HG03432 (cell line): ENCODE measurements around the gene ZNF763.
"Not testable (repeated sequence)": the region's sequence is repeated elsewhere in the genome, so short reads cannot be mapped to it uniquely, and the experiment has no call there.

Experiments used
- ATAC-seq: cut with Tn5 transposase; IDR thresholded peaks from one replicate; pipeline ENCODE4 v1.9.1; 2021; ENCODE audit warnings: mild to moderate bottlenecking, moderate library complexity; ENCODE audit not compliant: unreplicated experiment

Gene ZNF763

GRCh38 chr19:11964858-11965645 lies at the start of gene ZNF763:
Gene ZNF763, plus strand, starts transcription at chr19:11965040. Its CDS starts 169 bp downstream, at chr19:11965209.
- ATAC-seq, result peak; percentile 84

DNA sequence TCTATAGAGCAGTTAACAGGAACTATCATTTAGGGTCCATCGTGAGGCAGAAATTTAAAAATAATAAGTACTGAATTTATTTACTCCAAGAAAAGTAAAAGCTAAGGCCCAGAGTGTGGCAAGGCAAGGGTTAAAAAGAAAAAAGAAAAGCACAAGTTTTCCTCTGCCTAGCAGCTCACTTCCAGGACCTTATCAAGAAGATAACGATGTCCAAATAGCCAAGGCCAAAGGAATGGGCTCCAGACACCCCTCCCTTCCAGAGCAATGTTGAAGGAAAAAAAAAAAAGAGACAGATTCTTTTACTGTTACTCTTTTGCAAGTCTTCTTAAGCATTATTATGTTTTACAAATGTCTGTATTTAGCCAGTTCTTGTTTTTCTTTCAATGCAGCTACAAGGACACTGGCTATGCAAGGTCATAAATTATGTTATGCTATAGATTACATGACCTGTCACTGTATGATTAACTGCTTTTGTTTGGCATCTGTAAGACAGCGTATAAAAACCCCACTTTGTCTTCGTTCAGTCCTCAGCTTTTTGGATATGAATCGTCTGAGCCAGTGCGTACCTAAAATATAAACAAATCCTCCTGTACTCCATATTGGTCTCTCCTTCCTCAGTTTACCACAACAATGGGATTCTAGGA lies 42.9 kb upstream of the ZNF763 start:
- ATAC-seq, result no peak

GRCh38 chr19:11924886-11925650 lies 39.8 kb upstream of the ZNF763 start, which contains the start of gene ZNF700:
Gene ZNF700, plus strand, starts transcription at chr19:11925107. Its CDS starts 104 bp downstream, at chr19:11925211.
- ATAC-seq, result peak; percentile 81

- ATAC-seq, result not testable (repeated sequence)
Observed at GRCh38 chr19:11925651-11926187, 39.1 kb upstream of the ZNF763 start.

DNA sequence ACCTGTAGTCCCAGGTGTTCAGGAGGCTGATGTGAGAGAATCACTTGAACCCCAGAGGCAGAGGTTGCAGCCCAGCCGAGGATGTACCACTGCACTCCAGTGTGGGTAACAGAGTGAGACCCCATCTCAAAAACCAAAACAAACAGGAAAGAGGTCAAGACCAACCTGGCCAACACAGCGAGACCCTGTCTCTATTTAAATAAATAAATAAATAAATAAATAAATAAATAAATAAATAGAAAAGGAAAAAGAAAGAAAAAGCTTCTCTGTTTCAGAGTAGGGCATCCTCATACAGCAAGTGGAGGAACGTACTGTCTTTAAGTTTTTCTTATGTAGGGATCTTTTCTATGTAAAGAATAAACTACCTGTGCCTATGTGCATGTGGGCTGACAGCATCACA lies 37.6 kb upstream of the ZNF763 start:
- ATAC-seq, result no peak

DNA sequence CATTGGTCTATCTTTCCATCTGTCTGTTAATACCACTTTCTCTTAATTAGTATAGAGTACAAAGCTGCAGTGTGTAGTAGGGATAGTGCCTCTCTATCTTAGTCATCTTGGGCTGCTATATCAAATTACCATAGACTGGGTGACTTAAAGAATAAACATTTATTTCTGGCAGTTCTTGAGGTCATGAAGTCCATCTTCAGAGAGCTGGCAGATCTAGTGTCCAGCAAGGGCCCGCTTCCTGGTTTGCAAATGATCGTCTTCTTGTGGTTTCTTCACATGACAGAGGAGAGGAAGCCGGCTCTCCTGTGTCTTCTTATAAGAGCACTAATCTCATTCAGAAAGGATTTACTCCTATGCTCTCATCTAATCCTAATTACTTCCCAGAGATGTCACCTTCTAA lies 33.8 kb upstream of the ZNF763 start:
- no peak for ATAC-seq

DNA sequence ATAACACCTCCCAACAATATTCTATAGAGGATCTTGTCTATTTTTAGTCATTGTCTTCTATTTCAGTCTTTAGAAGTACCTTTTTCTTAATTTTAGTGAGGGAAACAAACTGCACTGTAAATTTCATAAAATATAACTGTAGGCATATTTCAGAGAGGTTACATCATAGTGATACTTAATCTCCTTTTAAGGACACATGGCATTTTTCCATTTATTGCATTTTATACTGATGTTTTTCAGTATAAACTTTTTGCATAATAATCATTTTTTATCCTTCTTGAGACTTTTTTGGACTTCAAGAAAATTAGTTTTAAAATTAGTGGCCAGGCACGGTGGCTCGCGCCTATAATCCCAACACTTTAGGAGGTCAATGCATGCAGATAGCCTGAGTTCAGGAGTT lies 33.3 kb upstream of the ZNF763 start:
- no peak for ATAC-seq

DNA sequence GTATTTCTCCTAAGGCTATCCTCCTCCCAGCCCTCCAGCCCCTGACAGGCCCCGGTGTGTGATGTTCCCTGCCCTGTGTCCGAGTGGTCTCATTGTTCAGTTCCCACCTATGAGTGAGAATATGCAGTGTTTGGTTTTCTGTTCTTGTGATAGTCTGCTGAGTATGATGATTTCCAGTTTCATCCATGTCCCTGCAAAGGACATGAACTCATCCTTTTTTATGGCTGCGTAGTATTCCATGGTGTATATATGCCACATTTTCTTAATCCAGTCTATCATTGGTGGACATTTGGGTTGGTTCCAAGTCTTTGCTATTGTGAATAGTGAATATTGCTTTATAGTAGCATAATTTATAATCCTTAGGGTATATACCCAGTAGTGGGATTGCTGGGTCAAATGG lies 29.0 kb upstream of the ZNF763 start:
- ATAC-seq, result not testable (repeated sequence)

DNA sequence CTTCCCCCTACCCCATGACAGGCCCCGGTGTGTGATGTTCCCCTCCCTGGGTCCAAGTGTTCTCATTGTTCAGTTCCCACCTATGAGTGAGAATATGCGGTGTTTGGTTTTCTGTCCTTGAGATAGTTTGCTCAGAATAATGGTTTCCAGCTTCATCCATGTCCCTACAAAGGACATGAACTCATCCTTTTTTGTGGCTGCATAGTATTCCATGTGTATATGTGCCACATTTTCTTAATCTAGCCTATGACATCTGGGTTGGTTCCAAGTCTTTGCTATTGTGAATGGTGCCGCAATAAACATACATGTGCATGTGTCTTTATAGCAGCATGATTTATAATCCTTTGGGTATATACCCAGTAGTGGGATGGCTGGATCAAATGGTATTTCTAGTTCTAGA lies 26.5 kb upstream of the ZNF763 start:
- ATAC-seq, result not testable (repeated sequence)

GRCh38 chr19:11941361-11941887 lies 23.4 kb upstream of the ZNF763 start:
- ATAC-seq, result not testable (repeated sequence)

DNA sequence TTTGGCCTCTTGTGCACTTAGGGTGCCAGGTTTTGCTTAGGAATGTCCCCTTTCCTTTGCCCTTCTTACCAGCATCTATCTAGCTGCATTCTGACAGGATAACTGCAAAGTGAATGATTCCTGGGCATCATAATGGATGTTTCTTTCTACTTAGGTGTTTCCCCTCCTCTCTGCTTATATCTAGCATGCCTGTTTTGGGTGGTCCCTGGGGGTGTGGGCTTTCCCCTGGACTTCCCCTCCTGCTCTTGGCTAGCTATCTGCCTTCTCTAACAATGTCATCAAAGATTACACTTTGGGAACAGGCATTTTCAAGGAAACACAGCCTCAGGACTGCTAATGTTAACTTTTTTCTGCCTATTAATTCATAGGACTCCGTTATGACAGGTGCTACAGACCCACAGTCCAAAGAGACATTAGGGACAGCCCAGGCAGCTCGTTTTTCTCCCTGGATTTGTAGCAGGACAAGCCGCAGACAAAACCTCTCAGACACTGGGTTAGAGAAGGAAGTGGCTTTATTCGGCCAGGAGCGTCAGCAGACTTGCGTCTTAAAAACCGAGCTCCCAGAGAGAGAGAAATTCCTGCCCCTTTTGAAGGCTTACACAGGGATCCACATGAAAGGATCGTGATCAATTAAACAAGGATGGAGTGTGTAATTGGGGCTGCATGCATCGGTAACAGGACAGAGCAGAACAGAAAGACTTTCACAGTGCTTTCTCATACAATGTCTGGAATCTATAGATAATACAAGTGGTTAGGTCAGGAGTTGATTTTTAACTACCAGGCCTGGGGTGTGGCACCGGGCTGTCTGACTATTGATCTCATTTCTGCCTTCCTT lies 22.6 kb upstream of the ZNF763 start:
- ATAC-seq, result no peak

DNA sequence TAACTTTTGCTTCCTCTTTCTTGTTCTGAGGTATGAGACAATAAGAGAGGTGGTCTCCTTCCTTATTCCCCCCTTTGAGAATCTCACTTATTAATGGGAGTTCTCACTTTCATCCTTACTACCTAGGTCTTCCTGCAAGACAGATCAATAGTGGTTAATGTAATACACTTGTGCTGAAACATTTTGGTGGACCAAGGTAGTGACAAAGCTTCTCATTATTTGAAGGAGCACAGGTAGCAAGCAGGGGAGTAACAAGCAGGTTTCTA lies 22.1 kb upstream of the ZNF763 start:
- ATAC-seq, result no peak

GRCh38 chr19:11944656-11945055 lies 20.2 kb upstream of the ZNF763 start:
- no peak for ATAC-seq

DNA sequence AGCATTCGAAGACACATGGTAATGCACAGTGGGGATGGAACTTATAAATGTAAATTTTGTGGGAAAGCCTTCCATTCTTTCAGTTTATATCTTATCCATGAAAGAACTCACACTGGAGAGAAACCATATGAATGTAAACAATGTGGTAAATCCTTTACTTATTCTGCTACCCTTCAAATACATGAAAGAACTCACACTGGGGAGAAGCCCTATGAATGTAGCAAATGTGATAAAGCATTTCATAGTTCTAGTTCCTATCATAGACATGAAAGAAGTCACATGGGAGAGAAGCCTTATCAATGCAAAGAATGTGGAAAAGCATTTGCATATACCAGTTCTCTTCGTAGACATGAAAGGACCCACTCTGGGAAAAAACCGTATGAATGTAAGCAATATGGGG lies 16.2 kb upstream of the ZNF763 start:
- ATAC-seq, result no peak

GRCh38 chr19:11949201-11949600 lies 15.6 kb upstream of the ZNF763 start:
- ATAC-seq, result no peak

DNA sequence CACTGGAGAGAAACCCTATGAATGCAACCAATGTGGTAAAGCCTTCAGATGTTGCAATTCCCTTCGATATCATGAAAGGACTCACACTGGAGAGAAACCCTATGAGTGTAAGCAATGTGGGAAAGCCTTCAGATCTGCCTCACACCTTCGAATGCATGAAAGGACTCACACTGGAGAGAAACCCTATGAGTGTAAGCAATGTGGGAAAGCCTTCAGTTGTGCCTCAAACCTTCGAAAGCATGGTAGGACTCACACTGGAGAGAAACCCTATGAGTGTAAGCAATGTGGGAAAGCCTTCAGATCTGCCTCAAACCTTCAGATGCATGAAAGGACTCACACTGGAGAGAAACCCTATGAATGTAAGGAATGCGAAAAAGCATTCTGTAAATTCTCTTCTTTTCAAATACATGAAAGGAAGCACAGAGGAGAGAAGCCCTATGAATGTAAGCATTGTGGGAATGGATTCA lies 15.2 kb upstream of the ZNF763 start:
- not testable (repeated sequence) for ATAC-seq

DNA sequence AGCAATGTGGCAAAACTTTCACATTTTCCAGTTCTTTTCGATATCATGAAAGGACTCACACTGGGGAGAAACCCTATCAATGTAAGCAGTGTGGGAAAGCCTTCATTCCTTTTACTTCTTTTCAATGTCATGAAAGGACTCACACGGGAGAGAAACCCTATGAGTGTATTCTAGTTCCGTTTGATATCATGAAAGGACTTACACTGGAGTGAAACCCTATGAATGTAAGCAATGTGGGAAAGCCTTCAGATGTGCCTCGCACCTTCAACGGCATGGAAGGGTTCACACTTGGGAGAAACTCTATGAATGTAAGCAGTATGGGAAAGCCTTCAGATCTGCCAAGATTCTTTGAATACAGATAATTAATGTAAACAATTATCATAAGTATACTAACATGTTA lies 14.5 kb upstream of the ZNF763 start:
- ATAC-seq, result no peak

DNA sequence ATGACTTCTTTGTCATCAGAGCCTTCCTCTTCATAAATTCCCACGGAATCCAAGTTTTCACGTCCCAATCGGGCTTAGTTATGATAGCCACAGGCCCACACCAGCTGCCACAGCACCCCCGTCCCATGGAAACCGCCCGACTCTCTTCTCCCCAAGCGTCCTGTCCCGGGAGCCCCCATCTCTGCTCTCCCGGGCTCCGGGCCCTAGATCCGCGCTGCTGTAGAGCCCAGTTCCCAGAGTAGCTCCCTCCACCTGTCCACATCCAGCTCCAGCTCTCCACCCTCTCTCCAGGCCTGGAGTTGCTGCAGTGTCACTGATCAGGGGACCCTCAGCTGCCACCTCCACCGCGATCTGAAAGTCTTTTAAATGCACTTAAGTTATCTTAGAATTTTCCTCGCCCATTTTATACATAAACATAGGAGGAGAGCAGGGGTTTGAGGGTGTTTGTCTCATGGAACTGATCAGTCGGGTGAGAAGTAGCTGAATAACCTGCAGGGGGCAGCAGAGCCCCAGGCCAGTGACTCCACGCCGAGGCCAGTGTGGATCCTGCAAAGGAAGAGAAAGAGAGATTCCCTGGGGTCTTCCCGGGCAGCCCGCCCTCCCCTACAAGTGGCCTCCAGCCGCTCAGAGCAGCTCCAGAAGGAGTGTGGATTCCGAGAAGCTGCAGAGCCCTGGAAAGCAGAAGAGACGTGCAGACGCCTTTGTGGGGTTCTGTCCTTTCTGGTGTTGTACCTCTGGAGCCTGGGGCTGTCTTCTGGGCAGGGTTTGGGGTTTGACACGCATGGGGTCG lies 1.1 kb upstream of the ZNF763 start:
- peak; percentile 40 for ATAC-seq

DNA sequence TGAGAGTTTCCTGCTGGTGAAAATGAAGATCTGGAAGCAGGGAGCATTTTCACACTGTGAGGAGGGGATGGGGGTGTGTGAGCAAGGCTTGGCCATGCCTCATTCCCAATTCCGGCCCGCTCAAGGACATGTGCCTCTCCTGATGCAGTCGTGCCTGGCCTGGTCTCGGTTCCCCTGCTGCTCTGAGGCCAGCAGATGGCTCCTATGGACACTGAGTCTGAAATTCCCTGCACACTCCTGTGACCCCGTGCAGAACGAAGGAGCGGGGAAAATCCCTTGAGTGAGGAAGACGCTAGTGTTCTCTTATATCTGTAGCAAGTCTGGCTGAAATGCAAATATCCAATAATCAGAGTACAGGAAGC lies 363 bp upstream of the ZNF763 start:
- ATAC-seq, result peak; percentile 18

- no peak for ATAC-seq
Observed at GRCh38 chr19:11970174-11970573, 5.3 kb downstream of the ZNF763 start.
